Neural progenitor cell (in vitro differentiated cells): ENCODE data around the gene PLXNA4.

Experiments
- EZH2 ChIP-seq: fragments of 200-600 bp; sonication (generic); IDR thresholded peaks from 2 replicates; pipeline ENCODE4 v1.6.1; 2017; ENCODE audit warnings: antibody characterized with exemption, mild to moderate bottlenecking, moderate library complexity
- TF ChIP-seq, protein P1 (sequence below): fragments of 200-600 bp; sonication (generic); IDR thresholded peaks from 2 replicates; pipeline ENCODE4 v1.5.1; 2017; ENCODE audit warnings: antibody characterized with exemption, mild to moderate bottlenecking

GRCh38 chr7:132155715-132156114 is 420.6 kb downstream of the PLXNA4 start:
- TF ChIP-seq, protein P1, sequence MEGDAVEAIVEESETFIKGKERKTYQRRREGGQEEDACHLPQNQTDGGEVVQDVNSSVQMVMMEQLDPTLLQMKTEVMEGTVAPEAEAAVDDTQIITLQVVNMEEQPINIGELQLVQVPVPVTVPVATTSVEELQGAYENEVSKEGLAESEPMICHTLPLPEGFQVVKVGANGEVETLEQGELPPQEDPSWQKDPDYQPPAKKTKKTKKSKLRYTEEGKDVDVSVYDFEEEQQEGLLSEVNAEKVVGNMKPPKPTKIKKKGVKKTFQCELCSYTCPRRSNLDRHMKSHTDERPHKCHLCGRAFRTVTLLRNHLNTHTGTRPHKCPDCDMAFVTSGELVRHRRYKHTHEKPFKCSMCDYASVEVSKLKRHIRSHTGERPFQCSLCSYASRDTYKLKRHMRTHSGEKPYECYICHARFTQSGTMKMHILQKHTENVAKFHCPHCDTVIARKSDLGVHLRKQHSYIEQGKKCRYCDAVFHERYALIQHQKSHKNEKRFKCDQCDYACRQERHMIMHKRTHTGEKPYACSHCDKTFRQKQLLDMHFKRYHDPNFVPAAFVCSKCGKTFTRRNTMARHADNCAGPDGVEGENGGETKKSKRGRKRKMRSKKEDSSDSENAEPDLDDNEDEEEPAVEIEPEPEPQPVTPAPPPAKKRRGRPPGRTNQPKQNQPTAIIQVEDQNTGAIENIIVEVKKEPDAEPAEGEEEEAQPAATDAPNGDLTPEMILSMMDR: no peak
- no peak for TF ChIP-seq EZH2
